ENCODE results near the gene SUSD1.

GRCh38 chr9:112184946-112185345, 9.8 kb upstream of the SUSD1 start:
- TF ChIP-seq ZNF404 (tag by site-specific recombination; IDR thresholded peaks at IDR 0.05) (no peak), ZNF521 (tag by site-specific recombination; IDR thresholded peaks at IDR 0.05) (no peak), CTCF (tag by site-specific recombination; IDR thresholded peaks at IDR 0.05) (no peak), ZNF214 (tag by site-specific recombination; IDR thresholded peaks at IDR 0.05; ENCODE audit: borderline replicate concordance) (no peak), ZNF785 (tag by site-specific recombination; IDR thresholded peaks at IDR 0.05) (no peak), ZNF248 (tag by site-specific recombination; IDR thresholded peaks at IDR 0.05) (no peak)

Data from HEK293 (cell line).